Measurements from ENCODE around the gene SLC13A1.

The SLC13A1 gene

DNA sequence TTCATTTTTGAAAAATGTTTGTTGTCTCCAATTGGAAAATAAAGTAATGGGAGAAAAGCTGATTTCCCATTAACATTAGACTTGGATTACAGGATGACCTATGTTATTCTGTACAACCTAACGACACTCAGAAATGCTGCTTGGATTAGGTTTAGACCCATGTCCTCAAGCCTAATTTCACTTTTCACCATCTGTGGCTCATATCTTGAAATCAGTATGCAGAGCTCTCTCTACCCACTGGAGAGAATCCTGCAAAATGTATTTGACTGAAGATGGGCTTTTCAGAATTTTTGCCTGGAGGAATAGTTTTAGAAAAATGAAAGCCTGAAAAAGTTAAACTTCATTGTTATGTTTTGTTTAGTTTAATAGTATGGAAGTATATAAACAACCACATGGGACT, 63.8 kb downstream of the SLC13A1 start:
- TF ChIP-seq, protein P1, sequence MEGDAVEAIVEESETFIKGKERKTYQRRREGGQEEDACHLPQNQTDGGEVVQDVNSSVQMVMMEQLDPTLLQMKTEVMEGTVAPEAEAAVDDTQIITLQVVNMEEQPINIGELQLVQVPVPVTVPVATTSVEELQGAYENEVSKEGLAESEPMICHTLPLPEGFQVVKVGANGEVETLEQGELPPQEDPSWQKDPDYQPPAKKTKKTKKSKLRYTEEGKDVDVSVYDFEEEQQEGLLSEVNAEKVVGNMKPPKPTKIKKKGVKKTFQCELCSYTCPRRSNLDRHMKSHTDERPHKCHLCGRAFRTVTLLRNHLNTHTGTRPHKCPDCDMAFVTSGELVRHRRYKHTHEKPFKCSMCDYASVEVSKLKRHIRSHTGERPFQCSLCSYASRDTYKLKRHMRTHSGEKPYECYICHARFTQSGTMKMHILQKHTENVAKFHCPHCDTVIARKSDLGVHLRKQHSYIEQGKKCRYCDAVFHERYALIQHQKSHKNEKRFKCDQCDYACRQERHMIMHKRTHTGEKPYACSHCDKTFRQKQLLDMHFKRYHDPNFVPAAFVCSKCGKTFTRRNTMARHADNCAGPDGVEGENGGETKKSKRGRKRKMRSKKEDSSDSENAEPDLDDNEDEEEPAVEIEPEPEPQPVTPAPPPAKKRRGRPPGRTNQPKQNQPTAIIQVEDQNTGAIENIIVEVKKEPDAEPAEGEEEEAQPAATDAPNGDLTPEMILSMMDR (conservative IDR thresholded peaks at IDR 0.05; ENCODE audit: low read depth), result no peak
- DNase-seq (ENCODE audit: low spot score), result no peak
- POLR2A ChIA-PET (ENCODE audit: low non-redundant PET), result no interaction called here
- CTCF ChIA-PET, result no interaction called here
- H3K27ac ChIP-seq, result no peak overlapping the region

DNA sequence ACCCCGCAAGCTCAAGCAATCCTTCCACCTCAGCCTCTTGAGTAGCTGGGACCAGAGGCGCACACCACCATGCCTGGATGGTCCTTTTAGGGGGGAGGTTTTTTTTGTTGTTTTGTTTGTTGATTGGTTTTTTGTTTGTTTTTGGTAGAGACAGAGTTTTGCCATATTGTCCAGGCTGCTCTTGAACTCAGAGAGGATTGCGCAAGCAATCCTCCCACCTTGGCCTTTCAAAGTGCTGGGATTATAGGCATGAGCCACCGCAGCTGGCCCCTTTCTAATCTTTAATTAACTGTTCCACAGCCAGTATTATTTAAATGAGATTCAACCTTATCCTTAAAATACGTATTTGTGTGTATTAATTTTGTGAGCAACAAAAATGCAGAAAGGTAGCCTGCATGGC, 65.8 kb downstream of the SLC13A1 start:
- no peak overlapping the region for H3K27ac ChIP-seq
- ChIA-PET POLR2A (ENCODE audit: low non-redundant PET) (no interaction called here), CTCF (interaction anchor here (0.7 kb wide), 1 partner anchor 448 kb away, joined by 3 read pairs; no protein-coding TSS in a partner anchor)
- no peak for DNase-seq (ENCODE audit: low spot score)
- TF ChIP-seq, protein P1 (conservative IDR thresholded peaks at IDR 0.05; ENCODE audit: low read depth), result no peak

DNA sequence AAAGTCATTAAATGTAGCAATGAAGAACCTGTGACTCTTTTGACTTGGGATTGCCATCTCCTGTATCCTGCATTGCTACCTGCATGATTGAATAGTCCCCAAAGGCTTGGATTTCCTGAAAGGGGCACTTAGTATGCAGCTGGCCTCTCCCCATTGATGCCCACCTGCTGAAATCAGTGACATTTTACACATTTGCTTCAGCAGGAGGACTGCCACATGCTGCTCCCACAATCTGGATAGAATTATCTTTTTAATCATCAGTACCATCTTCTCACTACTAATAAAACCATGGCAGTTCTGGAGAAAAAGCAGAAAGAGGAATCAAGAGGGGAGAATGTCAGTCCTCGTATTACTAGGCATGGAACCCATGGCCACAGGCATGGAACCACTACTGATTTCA, 67.8 kb downstream of the SLC13A1 start:
- no peak overlapping the region for H3K27ac ChIP-seq
- no peak for DNase-seq (ENCODE audit: low spot score)
- ChIA-PET POLR2A (ENCODE audit: low non-redundant PET) (no interaction called here), CTCF (no interaction called here)
- TF ChIP-seq, protein P1 (conservative IDR thresholded peaks at IDR 0.05; ENCODE audit: low read depth), result no peak

DNA sequence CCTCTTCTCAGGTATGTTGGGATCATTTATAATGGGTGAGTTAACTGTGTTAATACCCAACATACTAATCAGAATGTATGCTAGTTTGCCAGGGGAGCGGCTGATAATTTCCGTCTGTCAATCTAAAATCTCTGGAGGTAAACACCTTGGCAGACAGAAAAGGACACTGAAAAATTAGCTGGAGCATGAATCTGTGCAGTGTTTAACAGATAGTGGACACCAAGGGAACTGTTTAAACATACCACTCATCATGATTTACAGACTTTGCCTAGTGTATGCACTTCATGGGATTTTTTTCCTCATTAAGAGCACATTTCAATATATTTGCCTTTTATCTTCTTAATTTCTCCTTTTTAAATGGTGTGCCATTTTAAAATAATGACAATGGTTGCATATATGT, 68.2 kb downstream of the SLC13A1 start:
- DNase-seq (ENCODE audit: low spot score), result no peak
- no peak overlapping the region for H3K27ac ChIP-seq
- ChIA-PET POLR2A (ENCODE audit: low non-redundant PET) (no interaction called here), CTCF (no interaction called here)
- TF ChIP-seq, protein P1 (conservative IDR thresholded peaks at IDR 0.05; ENCODE audit: low read depth), result no peak

DNA sequence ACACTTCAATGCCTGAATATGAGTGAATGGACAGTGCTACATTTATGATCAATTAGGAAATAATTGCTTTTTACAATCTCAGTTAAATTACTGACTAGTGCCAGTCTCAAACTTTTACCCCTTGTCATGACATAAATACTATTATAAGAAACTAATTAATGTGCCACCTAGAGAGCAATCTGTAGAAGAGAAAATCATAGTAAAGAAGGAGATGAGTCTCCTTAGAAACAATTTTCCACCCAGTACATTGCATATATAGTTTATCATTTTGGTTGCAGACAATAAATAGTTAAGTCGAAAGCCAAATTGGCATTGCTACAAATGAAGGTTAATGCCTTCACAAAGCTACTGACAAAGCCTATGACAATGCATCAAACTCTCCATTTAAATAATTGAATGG, 68.6 kb downstream of the SLC13A1 start:
- no peak overlapping the region for H3K27ac ChIP-seq
- DNase-seq (ENCODE audit: low spot score), result no peak
- TF ChIP-seq, protein P1 (conservative IDR thresholded peaks at IDR 0.05; ENCODE audit: low read depth), result no peak
- POLR2A ChIA-PET (ENCODE audit: low non-redundant PET), result no interaction called here
- CTCF ChIA-PET, result no interaction called here

DNA sequence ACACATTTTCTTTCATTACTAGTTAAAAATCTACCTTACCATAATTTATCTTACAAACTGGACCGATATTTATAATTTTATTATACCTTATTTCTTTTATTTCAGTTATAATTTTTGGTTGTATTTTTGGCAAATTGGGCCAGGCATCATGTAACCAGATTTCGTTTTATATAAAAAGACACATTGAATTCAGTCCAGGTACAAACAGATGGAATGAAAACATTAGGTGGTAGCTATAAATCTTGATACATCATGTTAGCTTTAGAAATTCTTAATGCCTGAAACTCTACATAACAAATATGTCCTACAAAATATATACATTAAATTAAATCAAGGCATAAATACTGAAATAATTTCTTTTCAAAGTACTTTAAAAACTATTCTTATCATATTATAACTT, 73.1 kb downstream of the SLC13A1 start:
- DNase-seq (ENCODE audit: low spot score), result no peak
- POLR2A ChIA-PET (ENCODE audit: low non-redundant PET), result no interaction called here
- TF ChIP-seq, protein P1 (conservative IDR thresholded peaks at IDR 0.05; ENCODE audit: low read depth), result no peak
- CTCF ChIA-PET, result no interaction called here
- H3K27ac ChIP-seq, result no peak overlapping the region

DNA sequence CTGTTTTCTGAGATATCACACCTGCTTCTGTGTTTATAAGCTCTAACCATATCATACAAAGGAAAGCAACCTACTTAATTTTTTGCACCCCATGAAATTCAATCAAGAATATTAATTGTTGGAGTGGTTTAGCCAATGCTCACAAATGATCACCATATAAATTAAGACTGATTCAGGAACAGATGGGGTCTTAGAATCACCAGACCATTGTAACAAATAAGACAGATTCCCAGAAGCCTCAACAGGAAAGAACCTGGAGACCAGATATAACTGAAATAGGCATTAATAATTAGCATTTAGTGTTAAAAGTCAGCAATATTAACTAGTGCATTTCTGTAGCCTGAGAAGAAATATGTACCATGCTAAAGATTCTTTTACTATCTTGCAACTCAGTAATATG, 73.6 kb downstream of the SLC13A1 start:
- CTCF ChIA-PET, result no interaction called here
- DNase-seq (ENCODE audit: low spot score), result no peak

More for the DNA sequence above, 73.6 kb downstream of the SLC13A1 start:
- TF ChIP-seq, protein P1 (conservative IDR thresholded peaks at IDR 0.05; ENCODE audit: low read depth), result no peak
- POLR2A ChIA-PET (ENCODE audit: low non-redundant PET), result no interaction called here
- H3K27ac ChIP-seq, result no peak overlapping the region

All from RWPE1 (cell line).